Kidney (tissue), 14 donors: ENCODE results near the gene GSG1. TPM values are rescaled to one million over a fixed set of nuclear protein-coding genes. Genes with fewer than 3 reads are reported as not detected.

ENCODE experiments used
- DNase-seq, 5 donors: peaks; one replicate each; pipeline ENCODE4 v3.0.0-alpha.2; 2013 to 2020
- FAIRE-seq: peaks from 2 replicates; lab custom pipeline; 2012; peaks lifted over from hg19 to GRCh38; lab: Jason Lieb, UNC
- H3K27ac ChIP-seq, 2 donors: one replicate each; pipeline ENCODE4 v1.7.0; 2013; ENCODE audit warnings: low read depth in 2 of 2, low read length in 2 of 2, inconsistent platforms in 1 of 2
- H3K27me3 ChIP-seq: one replicate; pipeline ENCODE4 v1.7.1; 2013; ENCODE audit warnings: low read length, inconsistent platforms; ENCODE audit not compliant: control insufficient read depth, insufficient read depth
- H3K36me3 ChIP-seq, 3 donors: one replicate each; pipeline versions ENCODE4 v1.7.0 to v1.7.1; 2013; ENCODE audit warnings: low read length in 3 of 3, control low read depth in 1 of 3, inconsistent platforms in 1 of 3; ENCODE audit not compliant: insufficient read depth in 3 of 3, control insufficient read depth in 2 of 3
- H3K4me1 ChIP-seq, 3 donors: one replicate each; pipeline versions ENCODE4 v1.7.0 to v1.7.1; 2013; ENCODE audit warnings: low read length in 3 of 3, inconsistent platforms in 1 of 3, low read depth in 1 of 3; ENCODE audit not compliant: control insufficient read depth in 2 of 3, insufficient read depth in 2 of 3
- H3K4me3 ChIP-seq, 3 donors: one replicate each; pipeline versions ENCODE4 v1.7.0 to v1.8.1; 2013; ENCODE audit warnings: low read length in 3 of 3, control low read depth in 1 of 3, inconsistent platforms in 1 of 3
- H3K9ac ChIP-seq, 3 donors: one replicate each; pipeline versions ENCODE4 v1.7.0 to v1.7.1; 2013; ENCODE audit warnings: low read length in 3 of 3, control low read depth in 1 of 3, inconsistent platforms in 1 of 3
- H3K9me3 ChIP-seq, 3 donors: one replicate each; pipeline versions ENCODE4 v1.7.0 to v1.7.1; 2013; ENCODE audit warnings: low read length in 3 of 3, control low read depth in 1 of 3, inconsistent platforms in 1 of 3; ENCODE audit not compliant: control insufficient read depth in 2 of 3, insufficient read depth in 1 of 3
- intact Hi-C: fragments of 100-400 bp; cut with DNase I; formaldehyde crosslinking; loops from one replicate; pipeline ENCODE4 v1.11.1; 2022
- polyA plus RNA-seq: library from polyadenylated mRNA; stranded (reverse); fragments of 350-450 nt; fragmentation: Illumina TruSeq; extraction: RNeasy Lipid Tissue Mini Kit (QIAGEN cat#74804); gene quantifications from one replicate; pipeline ENCODE4 v1.2.3, GENCODE V29; 2014; ENCODE audit warnings: low read depth, low replicate concordance; ENCODE audit not compliant: insufficient read depth
- total RNA-seq: library from RNA; stranded (reverse); fragmentation: NEBNext Ultra II Directional; extraction: Animal tissue kit (Norgen Biotek cat#: 25700); gene quantifications from one replicate; pipeline ENCODE4 v1.2.1, GENCODE V29; 2021
- TF ChIP-seq, protein P1 (sequence below): IDR thresholded peaks from 3 replicates; pipeline ENCODE4 v1.5.1; 2012; ENCODE audit warnings: mild to moderate bottlenecking, moderate library complexity, borderline replicate concordance; ENCODE audit not compliant: insufficient read depth; ENCODE audit errors: extremely low read depth
- donor health status: control.
- donor health status: control.
- donor health status: control.
- donor health status: control.
- donor health status: control.
- donor health status: DM: yes; HTN: yes; CAD: no.
- donor health status: Normal renal cell carcinoma (clear cell type).

The GSG1 gene
- total and polyA plus RNA-seq, 2 donors from 2014 or later, result 0.19 to 0.34 TPM

DNA sequence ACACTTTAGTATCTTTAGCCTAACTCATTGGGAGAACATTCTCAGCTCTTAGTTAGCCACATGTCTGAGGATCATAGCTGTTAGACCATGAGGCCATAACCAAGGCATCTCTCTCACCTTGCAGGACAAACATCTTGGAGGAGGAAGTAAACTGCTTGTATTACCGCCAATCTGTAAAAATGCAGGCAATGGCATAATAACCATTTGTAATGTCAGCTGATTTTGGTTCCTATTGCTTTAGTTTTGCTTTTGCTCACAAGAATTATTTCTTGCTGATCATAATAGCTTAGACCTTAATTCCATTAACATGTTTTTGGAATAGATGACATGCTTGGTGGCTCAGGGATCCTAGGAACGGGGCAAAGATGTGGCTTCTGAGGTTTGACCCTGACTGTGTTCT lies 16.4 kb upstream of the GSG1 start:
- Histone ChIP-seq H3K9ac (no peak overlapping the region), H3K36me3 (no peaks in the 10 kb centered on the region), H3K4me1 (no peaks in the 10 kb centered on the region), H3K27ac (no peak overlapping the region), H3K9me3 (no peaks in the 10 kb centered on the region), H3K4me3 (no peak overlapping the region), H3K27me3 (no peaks in the 10 kb centered on the region)
- no peak for DNase-seq
- TF ChIP-seq, protein P1, sequence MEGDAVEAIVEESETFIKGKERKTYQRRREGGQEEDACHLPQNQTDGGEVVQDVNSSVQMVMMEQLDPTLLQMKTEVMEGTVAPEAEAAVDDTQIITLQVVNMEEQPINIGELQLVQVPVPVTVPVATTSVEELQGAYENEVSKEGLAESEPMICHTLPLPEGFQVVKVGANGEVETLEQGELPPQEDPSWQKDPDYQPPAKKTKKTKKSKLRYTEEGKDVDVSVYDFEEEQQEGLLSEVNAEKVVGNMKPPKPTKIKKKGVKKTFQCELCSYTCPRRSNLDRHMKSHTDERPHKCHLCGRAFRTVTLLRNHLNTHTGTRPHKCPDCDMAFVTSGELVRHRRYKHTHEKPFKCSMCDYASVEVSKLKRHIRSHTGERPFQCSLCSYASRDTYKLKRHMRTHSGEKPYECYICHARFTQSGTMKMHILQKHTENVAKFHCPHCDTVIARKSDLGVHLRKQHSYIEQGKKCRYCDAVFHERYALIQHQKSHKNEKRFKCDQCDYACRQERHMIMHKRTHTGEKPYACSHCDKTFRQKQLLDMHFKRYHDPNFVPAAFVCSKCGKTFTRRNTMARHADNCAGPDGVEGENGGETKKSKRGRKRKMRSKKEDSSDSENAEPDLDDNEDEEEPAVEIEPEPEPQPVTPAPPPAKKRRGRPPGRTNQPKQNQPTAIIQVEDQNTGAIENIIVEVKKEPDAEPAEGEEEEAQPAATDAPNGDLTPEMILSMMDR, result no peak
- FAIRE-seq, result no peak
- intact Hi-C loops, result no loop called here

DNA sequence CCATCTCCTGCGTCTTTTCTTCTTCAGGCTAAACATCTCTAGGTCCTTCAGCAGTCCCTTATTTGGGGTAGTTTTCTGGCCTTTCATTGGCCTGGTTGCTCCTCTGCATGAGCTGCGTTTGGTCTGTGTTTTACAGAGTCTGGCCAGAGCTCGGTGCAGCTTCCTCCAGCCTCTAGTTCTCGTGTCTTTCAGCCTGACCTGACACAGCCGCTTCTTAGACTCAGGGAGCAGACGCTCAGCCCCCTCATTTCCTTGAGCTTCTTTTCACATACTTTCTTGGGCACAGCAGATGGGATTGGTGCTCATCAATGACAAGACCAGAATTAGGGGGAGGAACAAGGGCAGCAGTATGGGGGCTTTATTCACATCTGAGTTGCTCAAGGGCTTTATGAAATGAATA lies 13.6 kb upstream of the GSG1 start:
- no peak overlapping the region for H3K27ac ChIP-seq
- H3K9me3 ChIP-seq, result peaks cover 0 to 1% (median under 1%) of the 10 kb centered on the region in 3 donors
- H3K36me3 ChIP-seq, result no peaks in the 10 kb centered on the region
- TF ChIP-seq, protein P1, result no peak
- H3K4me3 ChIP-seq, result no peak overlapping the region
- H3K27me3 ChIP-seq, result no peaks in the 10 kb centered on the region
- intact Hi-C loops, result no loop called here
- no peak overlapping the region for H3K9ac ChIP-seq
- no peak for FAIRE-seq
- peak in 1 of 5 donors; percentile 47 for DNase-seq
- peaks cover 0 to 6% (median 0%) of the 10 kb centered on the region in 3 donors for H3K4me1 ChIP-seq

DNA sequence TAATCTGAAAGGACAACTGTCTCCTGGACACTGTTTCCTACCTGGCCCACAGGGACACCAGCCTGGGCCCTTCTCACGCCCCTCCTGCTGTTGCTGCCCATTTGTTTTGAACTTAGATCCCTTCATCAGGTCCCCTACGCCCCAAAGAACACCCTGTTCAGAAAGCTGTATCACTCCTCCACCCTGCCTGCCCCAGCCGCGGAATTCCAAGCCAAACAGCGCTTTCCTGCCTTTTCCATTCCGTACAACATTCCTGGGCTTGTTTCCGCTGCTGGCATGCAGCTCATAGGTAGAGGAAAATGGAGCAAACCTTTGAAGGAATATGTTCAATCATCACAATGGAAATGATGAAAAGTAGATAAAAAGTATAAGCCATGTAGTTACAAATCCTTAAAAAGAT lies 12.8 kb upstream of the GSG1 start:
- Histone ChIP-seq H3K4me3 (no peak overlapping the region), H3K27ac (no peak overlapping the region), H3K9ac (no peak overlapping the region), H3K27me3 (no peaks in the 10 kb centered on the region), H3K9me3 (peaks cover 0 to 3% (median 2%) of the 10 kb centered on the region in 3 donors), H3K36me3 (no peaks in the 10 kb centered on the region), H3K4me1 (peaks cover 0 to 6% (median 0%) of the 10 kb centered on the region in 3 donors)
- TF ChIP-seq, protein P1, result no peak
- FAIRE-seq (no peak), DNase-seq (peak in 3 of 5 donors; percentile 36 to 57 (median 55))
- intact Hi-C loops, result no loop called here
